CD4-positive, alpha-beta T cell (primary cell): ENCODE data around the gene ASB3. TPM values are rescaled to one million over a fixed set of nuclear protein-coding genes. Genes with fewer than 3 reads are reported as not detected.

Experiments
- ATAC-seq: fragments of 200-7000 bp; cut with Tn5 transposase; one replicate; pipeline ENCODE4 v1.10.0; 2022; ENCODE audit warnings: mild to moderate bottlenecking; ENCODE audit not compliant: poor library complexity
- CTCF ChIA-PET: fragments of 350-600 bp; sonication (Branson Sonifier 250); formaldehyde crosslinking; loops from one replicate; lab custom pipeline; 2021; ENCODE audit warnings: antibody characterized with exemption, inconsistent platforms; lab: Charles Lee
- POLR2A ChIA-PET: fragments of 350-600 bp; sonication (Branson Sonifier 250); formaldehyde crosslinking; loops from one replicate; lab custom pipeline; 2021; ENCODE audit warnings: antibody characterized with exemption, inconsistent platforms; lab: Charles Lee
- DNase-seq, 14 experiments: peaks; one replicate each; pipeline ENCODE4 v3.0.0-alpha.2; 2013 to 2020; ENCODE audit warnings: mixed read lengths in 2 of 14
- H3K27ac ChIP-seq, 2 donors: one replicate each; pipeline versions ENCODE4 v1.5.1 to v1.7.0; 2013; ENCODE audit warnings: low read length in 2 of 2, low read depth in 1 of 2, mild to moderate bottlenecking in 1 of 2
- H3K27me3 ChIP-seq, 2 experiments: 1 replicate in 1 of 2; 2 replicates in 1 of 2; pipeline versions ENCODE4 v1.6.1 to v1.7.0; 2013; ENCODE audit warnings: low read length in 2 of 2, control low read depth in 1 of 2, mild to moderate bottlenecking in 1 of 2, moderate library complexity in 1 of 2; ENCODE audit not compliant: insufficient read depth in 2 of 2, control insufficient read depth in 1 of 2
- H3K36me3 ChIP-seq: one replicate; pipeline ENCODE4 v1.6.1; 2013; ENCODE audit warnings: low read length, control low read depth; ENCODE audit not compliant: insufficient read depth
- H3K4me1 ChIP-seq: one replicate; pipeline ENCODE4 v1.6.1; 2013; ENCODE audit warnings: low read length, control low read depth; ENCODE audit not compliant: insufficient read depth
- H3K4me3 ChIP-seq: one replicate; pipeline ENCODE4 v1.5.1; 2013; ENCODE audit warnings: mild to moderate bottlenecking, low read length, moderate library complexity
- H3K9me3 ChIP-seq, 2 experiments: 1 replicate in 1 of 2; 2 replicates in 1 of 2; pipeline versions ENCODE4 v1.6.1 to v1.7.0; 2013; ENCODE audit warnings: low read length in 2 of 2, mild to moderate bottlenecking in 2 of 2, control low read depth in 1 of 2, moderate library complexity in 1 of 2; ENCODE audit not compliant: control insufficient read depth in 1 of 2, insufficient read depth in 1 of 2
- H3K27ac Mint-ChIP-seq: one replicate; pipeline ENCODE4 v1.8.0; 2020; ENCODE audit warnings: mixed read lengths
- H3K27me3 Mint-ChIP-seq: one replicate; pipeline ENCODE4 v1.8.0; 2021; ENCODE audit warnings: mixed read lengths
- H3K36me3 Mint-ChIP-seq: one replicate; pipeline ENCODE4 v1.8.0; 2021; ENCODE audit warnings: low read depth, mixed read lengths
- H3K4me1 Mint-ChIP-seq: one replicate; pipeline ENCODE4 v1.8.0; 2021; ENCODE audit warnings: low read depth, mixed read lengths
- H3K4me3 Mint-ChIP-seq: one replicate; pipeline ENCODE4 v1.8.0; 2020; ENCODE audit warnings: mild to moderate bottlenecking, mixed read lengths
- H3K9me3 Mint-ChIP-seq: one replicate; pipeline ENCODE4 v1.8.0; 2020; ENCODE audit warnings: mixed read lengths
- CTCF ChIP-seq: fragments of 200-600 bp; IDR thresholded peaks from one replicate; pipeline ENCODE4 v1.8.0; 2022; ENCODE audit warnings: antibody characterized with exemption, mild to moderate bottlenecking
- intact Hi-C, 2 experiments: fragments of 100-400 bp; cut with DNase I in 1 of 2; cut with micrococcal nuclease in 1 of 2; formaldehyde crosslinking; loops; one replicate each; pipeline versions ENCODE4 v1.15.1 to v1.9.0; 2023 to 2025; cut with DNase I, micrococcal nuclease
- total RNA-seq, 174 experiments: library from RNA in 2 of 174; stranded (reverse) in 2 of 174; gene quantifications; one replicate each; pipeline ENCODE4 v1.2.3 and lab custom pipeline; 2021 to 2026

Gene ASB3
- total RNA-seq, 2 experiments from 2014 or later, result 31.0 to 34.3 TPM

GRCh38 chr2:53636596-53636995, 150.2 kb downstream of the ASB3 start:
- DNase-seq (no peak), ATAC-seq (no peak)
- H3K4me3 ChIP-seq, result no peak overlapping the region
- no peaks in the 10 kb centered on the region for H3K4me1 ChIP-seq
- Mint-ChIP-seq H3K4me1 (no peaks in the 10 kb centered on the region), H3K4me3 (no peak overlapping the region), H3K36me3 (no peaks in the 10 kb centered on the region), H3K27me3 (no peaks in the 10 kb centered on the region), H3K9me3 (no peaks in the 10 kb centered on the region), H3K27ac (no peak overlapping the region)
- no peak for TF ChIP-seq CTCF
- H3K36me3 ChIP-seq, result no peaks in the 10 kb centered on the region
- ChIA-PET CTCF (no interaction called here), POLR2A (no interaction called here)
- H3K27ac ChIP-seq, result no peak overlapping the region
- no peaks in the 10 kb centered on the region for H3K27me3 ChIP-seq
- intact Hi-C loops, result no loop called here
- no peaks in the 10 kb centered on the region for H3K9me3 ChIP-seq

GRCh38 chr2:53636109-53636508, 150.6 kb downstream of the ASB3 start:
- Mint-ChIP-seq H3K9me3 (no peaks in the 10 kb centered on the region), H3K4me3 (no peak overlapping the region), H3K27ac (no peak overlapping the region), H3K4me1 (no peaks in the 10 kb centered on the region), H3K36me3 (no peaks in the 10 kb centered on the region), H3K27me3 (no peaks in the 10 kb centered on the region)
- H3K27ac ChIP-seq, result no peak overlapping the region
- ATAC-seq, result no peak
- H3K4me3 ChIP-seq, result no peak overlapping the region
- CTCF ChIA-PET, result no interaction called here
- H3K27me3 ChIP-seq, result no peaks in the 10 kb centered on the region
- TF ChIP-seq CTCF, result no peak
- intact Hi-C loops, result no loop called here
- no peaks in the 10 kb centered on the region for H3K36me3 ChIP-seq
- POLR2A ChIA-PET, result no interaction called here
- DNase-seq, result no peak
- no peaks in the 10 kb centered on the region for H3K9me3 ChIP-seq
- H3K4me1 ChIP-seq, result no peaks in the 10 kb centered on the region

GRCh38 chr2:53635694-53636093, 151.1 kb downstream of the ASB3 start:
- no peak for DNase-seq
- POLR2A ChIA-PET, result no interaction called here
- no peaks in the 10 kb centered on the region for H3K4me1 ChIP-seq
- no peaks in the 10 kb centered on the region for H3K9me3 Mint-ChIP-seq
- no peaks in the 10 kb centered on the region for H3K36me3 ChIP-seq
- H3K4me1 Mint-ChIP-seq, result no peaks in the 10 kb centered on the region
- no peaks in the 10 kb centered on the region for H3K9me3 ChIP-seq
- H3K4me3 ChIP-seq, result no peak overlapping the region
- intact Hi-C loops, result no loop called here
- no peaks in the 10 kb centered on the region for H3K27me3 ChIP-seq
- H3K27ac Mint-ChIP-seq, result no peak overlapping the region
- no peak for ATAC-seq
- H3K27me3 Mint-ChIP-seq, result no peaks in the 10 kb centered on the region
- H3K27ac ChIP-seq, result no peak overlapping the region
- H3K36me3 Mint-ChIP-seq, result no peaks in the 10 kb centered on the region
- CTCF ChIA-PET, result no interaction called here
- H3K4me3 Mint-ChIP-seq, result no peak overlapping the region
- no peak for TF ChIP-seq CTCF
